ENCODE results near the gene PIR. TPM values are rescaled to one million over a fixed set of nuclear protein-coding genes. Genes with fewer than 3 reads are reported as not detected.

PIR gene
- total RNA-seq, result 19.8 TPM
- long read RNA-seq, transcript PIR-201 (10 exons, 1,282 nt), result major isoform, 20 of 27 reads
- long read RNA-seq, partial matches to known transcripts, result 1 of 27 reads
- long read RNA-seq, other reads (novel, unspliced or antisense), result 5 of 27 reads

- DNase-seq (peak; percentile 91), ATAC-seq (peak; percentile 99 to 100)
- peaks cover 5% of the 10 kb centered on the region for H3K4me1 ChIP-seq
- H3K4me3 ChIP-seq, result peak within 1 kb of the TSS; percentile 55
- H3K36me3 ChIP-seq, result no peaks in the 10 kb centered on the region
- intact Hi-C loops (cut with DNase I), result loop anchor here (10.0 kb wide), 1 partner anchor 71 kb away; no protein-coding TSS in a partner anchor
- no peaks in the 10 kb centered on the region for H3K9me3 ChIP-seq
- H3K27me3 ChIP-seq (ENCODE audit: low read depth), result no peaks in the 10 kb centered on the region
- peak; percentile 30 for TF ChIP-seq CTCF (IDR thresholded peaks at IDR 0.05)
- H3K27ac ChIP-seq, result peak within 1 kb of the TSS; percentile 58
Observed at GRCh38 chrX:15493118-15493962, at the start of gene PIR. Gene PIR (minus strand): TSS chrX:15493333. CDS start chrX:15491257, 2,076 bp downstream.

GRCh38 chrX:15530318-15530717 lies 37.2 kb upstream of the PIR start:
- intact Hi-C loops (cut with DNase I), result no loop called here
- Histone ChIP-seq H3K36me3 (no peaks in the 10 kb centered on the region), H3K9me3 (no peaks in the 10 kb centered on the region), H3K27me3 (ENCODE audit: low read depth) (no peaks in the 10 kb centered on the region), H3K4me1 (no peaks in the 10 kb centered on the region), H3K4me3 (no peak overlapping the region), H3K27ac (no peak overlapping the region)
- DNase-seq (no peak), ATAC-seq (no peak)
- no peak for TF ChIP-seq CTCF (IDR thresholded peaks at IDR 0.05)

- H3K27ac ChIP-seq, result no peak overlapping the region
- intact Hi-C loops (cut with DNase I), result no loop called here
- DNase-seq (no peak), ATAC-seq (no peak)
- TF ChIP-seq CTCF (IDR thresholded peaks at IDR 0.05), result no peak
- H3K27me3 ChIP-seq (ENCODE audit: low read depth), result no peaks in the 10 kb centered on the region
- peaks cover 6% of the 10 kb centered on the region for H3K4me1 ChIP-seq
- H3K9me3 ChIP-seq, result no peaks in the 10 kb centered on the region
- no peak overlapping the region for H3K4me3 ChIP-seq
- H3K36me3 ChIP-seq, result no peaks in the 10 kb centered on the region
Observed at GRCh38 chrX:15529165-15529564, 36.0 kb upstream of the PIR start.

- intact Hi-C loops (cut with DNase I), result no loop called here
- ATAC-seq, result no peak
- peaks cover 6% of the 10 kb centered on the region for H3K4me1 ChIP-seq
- no peaks in the 10 kb centered on the region for H3K27me3 ChIP-seq (ENCODE audit: low read depth)
- no peak for TF ChIP-seq CTCF (IDR thresholded peaks at IDR 0.05)
- H3K36me3 ChIP-seq, result no peaks in the 10 kb centered on the region
- H3K27ac ChIP-seq, result no peak overlapping the region
- no peak for DNase-seq
- no peaks in the 10 kb centered on the region for H3K9me3 ChIP-seq
- no peak overlapping the region for H3K4me3 ChIP-seq
Observed at GRCh38 chrX:15525664-15526416, 32.7 kb upstream of the PIR start.

GRCh38 chrX:15524417-15524816 lies 31.3 kb upstream of the PIR start:
- Histone ChIP-seq H3K9me3 (no peaks in the 10 kb centered on the region), H3K27ac (no peak overlapping the region), H3K27me3 (ENCODE audit: low read depth) (no peaks in the 10 kb centered on the region), H3K4me3 (no peak overlapping the region), H3K4me1 (peaks cover 6% of the 10 kb centered on the region), H3K36me3 (no peaks in the 10 kb centered on the region)
- no peak for TF ChIP-seq CTCF (IDR thresholded peaks at IDR 0.05)
- intact Hi-C loops (cut with DNase I), result no loop called here
- ATAC-seq (peak in 1 of 2 donors; percentile 21), DNase-seq (no peak)

Data from lower lobe of right lung (tissue), 2 donors.